Vagina (tissue), 2 donors: ENCODE data around the gene THBD.

ENCODE experiments used
- CTCF ChIP-seq, 3 experiments: fragments of 450-650 bp in 2 of 3; fragments of 200-600 bp in 1 of 3; sonication (generic) in 1 of 3; IDR thresholded peaks; one replicate each; pipeline ENCODE4 v1.5.1; 2017 to 2019; ENCODE audit warnings: antibody characterized with exemption in 3 of 3, mild to moderate bottlenecking in 2 of 3, moderate library complexity in 2 of 3
- POLR2A ChIP-seq, 2 donors: fragments of 450-650 bp; IDR thresholded peaks; one replicate each; pipeline ENCODE4 v1.6.1; 2017; ENCODE audit warnings: antibody characterized with exemption in 2 of 2, mild to moderate bottlenecking in 2 of 2, moderate library complexity in 2 of 2
- POLR2AphosphoS5 ChIP-seq, 2 donors: sonication (generic); formaldehyde crosslinking; IDR thresholded peaks; one replicate each; pipeline ENCODE4 v1.9.0; 2017; ENCODE audit warnings: antibody characterized with exemption in 2 of 2, mild to moderate bottlenecking in 2 of 2, low read depth in 1 of 2; ENCODE audit not compliant: insufficient read depth in 1 of 2

DNA sequence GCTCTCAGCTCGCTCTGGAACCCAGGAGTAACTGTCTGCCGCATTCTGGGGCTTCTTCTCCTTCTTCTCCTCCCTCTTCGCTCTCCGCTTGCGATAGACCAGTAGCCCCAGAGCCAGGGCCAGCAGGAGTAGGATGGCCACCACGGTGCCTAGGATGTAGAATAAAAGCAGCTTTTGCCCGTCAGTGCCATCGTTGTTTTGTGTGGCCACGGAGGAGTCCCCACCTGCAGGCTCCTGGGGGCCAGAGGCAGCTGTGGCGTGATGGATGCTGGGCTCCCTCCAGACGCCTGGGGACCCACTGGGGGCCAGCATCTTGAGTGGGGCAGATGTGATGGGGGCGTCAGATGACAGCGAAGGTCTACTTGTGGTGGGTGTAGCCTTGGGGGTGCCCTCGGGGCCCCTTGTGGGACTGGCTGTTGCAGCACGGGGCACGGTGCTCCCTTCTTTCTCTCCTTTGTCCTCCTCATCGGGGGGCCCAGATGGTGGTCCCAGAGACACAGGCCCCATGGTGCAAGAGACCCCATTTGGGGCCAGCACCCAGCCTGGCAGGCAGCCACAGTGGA, 34.9 kb upstream of the THBD start:
- no peak for TF ChIP-seq POLR2A (IDR thresholded peaks at IDR 0.05)
- TF ChIP-seq CTCF (IDR thresholded peaks at IDR 0.05) = no peak
- TF ChIP-seq POLR2AphosphoS5 (IDR thresholded peaks at IDR 0.05; ENCODE audit: insufficient read depth in 1 of 2, low read depth in 1 of 2) = no peak
